HepG2 (cell line): ENCODE data around the gene EPC1. TPM values are rescaled to one million over a fixed set of nuclear protein-coding genes. Genes with fewer than 3 reads are reported as not detected.

Experiments
- ATAC-seq: fragments of 200-7000 bp; cut with Tn5 transposase; 3 replicates; pipeline ENCODE4 v1.9.1; 2020; ENCODE audit warnings: mild to moderate bottlenecking, moderate library complexity
- BruUV-seq: library from RNA; stranded (reverse); fragments of 400-500 nt; replicated peaks from 2 replicates; lab custom pipeline; 2021; lab: Mats Ljungman, UMichigan
- CTCF ChIA-PET: fragments of 300-600 bp; formaldehyde crosslinking; extraction: SDS; loops from one replicate; lab custom pipeline; 2021; ENCODE audit warnings: low total read pairs, inconsistent platforms, low intra/inter-chr PET ratio; lab: Yijun Ruan, JAX
- POLR2A ChIA-PET: fragments of 350-600 bp; sonication (Branson Sonifier 250); formaldehyde crosslinking; loops from one replicate; lab custom pipeline; 2020; ENCODE audit warnings: antibody characterized with exemption, inconsistent platforms; lab: Yijun Ruan, JAX
- DNase-seq: peaks from one replicate; pipeline ENCODE4 v3.0.0-alpha.2; 2015; ENCODE audit warnings: low spot score
- FAIRE-seq: peaks from 3 replicates; lab custom pipeline; 2011; peaks lifted over from hg19 to GRCh38; lab: Jason Lieb, UNC
- H2AFZ ChIP-seq: one replicate; pipeline ENCODE4 v1.6.1; 2011; ENCODE audit warnings: low read length, inconsistent platforms
- H3K27ac ChIP-seq: fragments of 300-600 bp; 3 replicates; pipeline ENCODE4 v1.8.0; 2011; ENCODE audit warnings: mixed run types, mild to moderate bottlenecking, mixed read lengths, low read length, inconsistent platforms; ENCODE audit not compliant: insufficient read depth; ENCODE audit errors: extremely low read length
- H3K27me3 ChIP-seq, 2 experiments: fragments of 200-600 bp in 1 of 2; 2 replicates in 1 of 2; 3 replicates in 1 of 2; pipeline versions ENCODE4 v1.6.0 to v1.8.0; 2011; ENCODE audit warnings: low read length in 2 of 2, mild to moderate bottlenecking in 2 of 2, moderate library complexity in 2 of 2, inconsistent platforms in 1 of 2; ENCODE audit not compliant: insufficient read depth in 2 of 2, control insufficient read depth in 1 of 2
- H3K36me3 ChIP-seq, 2 experiments: fragments of 200-600 bp in 1 of 2; replicated peaks in 1 of 2; 2 replicates in 1 of 2; 3 replicates in 1 of 2; pipeline versions ENCODE4 v1.5.1 to v1.8.0; 2011; ENCODE audit warnings: low read length in 2 of 2, inconsistent platforms in 1 of 2; ENCODE audit not compliant: insufficient read depth in 2 of 2, control insufficient read depth in 1 of 2
- H3K4me1 ChIP-seq: 2 replicates; pipeline ENCODE4 v1.5.1; 2012; ENCODE audit warnings: low read length, inconsistent platforms; ENCODE audit not compliant: insufficient read depth
- H3K4me2 ChIP-seq: 2 replicates; pipeline ENCODE4 v1.6.0; 2011; ENCODE audit warnings: low read depth, low read length, inconsistent platforms
- H3K4me3 ChIP-seq, 3 experiments: fragments of 200-600 bp in 1 of 3; sonication (generic), shearing (Covaris generic) in 1 of 3; replicated peaks in 1 of 3; 2 replicates each; pipeline ENCODE4 v1.5.1; 2011 to 2016; ENCODE audit warnings: low read length in 3 of 3, inconsistent platforms in 2 of 3, low read depth in 2 of 3, mild to moderate bottlenecking in 2 of 3, control low read depth in 1 of 3, mixed read lengths in 1 of 3; ENCODE audit not compliant: insufficient read depth in 1 of 3
- H3K79me2 ChIP-seq: one replicate; pipeline ENCODE4 v1.6.1; 2011; ENCODE audit warnings: low read length, inconsistent platforms; ENCODE audit not compliant: insufficient read depth
- H3K9ac ChIP-seq: 2 replicates; pipeline ENCODE4 v1.6.0; 2011; ENCODE audit warnings: mild to moderate bottlenecking, low read depth, low read length, inconsistent platforms; ENCODE audit not compliant: insufficient read depth
- H3K9me3 ChIP-seq: 2 replicates; pipeline ENCODE4 v1.5.1; 2012; ENCODE audit warnings: mild to moderate bottlenecking, low read length
- H4K20me1 ChIP-seq: 2 replicates; pipeline ENCODE4 v1.6.0; 2011; ENCODE audit warnings: inconsistent platforms, mild to moderate bottlenecking, low read length, moderate library complexity; ENCODE audit not compliant: insufficient read depth
- ARNTL ChIP-seq: sonication (generic); formaldehyde crosslinking; IDR thresholded peaks from 2 replicates; pipeline ENCODE4 v1.4.0; 2020; ENCODE audit warnings: mild to moderate bottlenecking, missing genetic modification reagents
- DMAP1 ChIP-seq: IDR thresholded peaks from 2 replicates; pipeline ENCODE4 v1.6.1; 2016
- FOXO1 ChIP-seq: sonication (generic); formaldehyde crosslinking; IDR thresholded peaks from 2 replicates; pipeline ENCODE4 v1.4.0; 2020; ENCODE audit warnings: missing genetic modification reagents
- MATR3 ChIP-seq: sonication (generic); formaldehyde crosslinking; IDR thresholded peaks from 2 replicates; pipeline ENCODE4 v1.4.0; 2020; ENCODE audit warnings: missing genetic modification reagents
- PHF5A ChIP-seq: IDR thresholded peaks from one replicate; pipeline ENCODE4 v1.6.1; 2018; ENCODE audit warnings: low read depth, missing genetic modification reagents; ENCODE audit not compliant: unreplicated experiment
- REPIN1 ChIP-seq: sonication (generic); formaldehyde crosslinking; IDR thresholded peaks from 2 replicates; pipeline ENCODE4 v1.8.0; 2022; ENCODE audit warnings: missing genetic modification reagents, low read depth, mild to moderate bottlenecking, borderline replicate concordance
- SALL2 ChIP-seq: sonication (generic); formaldehyde crosslinking; IDR thresholded peaks from 2 replicates; pipeline ENCODE4 v1.8.1; 2023; ENCODE audit warnings: mild to moderate bottlenecking, missing genetic modification reagents, inconsistent platforms
- SATB2 ChIP-seq: sonication (generic); formaldehyde crosslinking; IDR thresholded peaks from 2 replicates; pipeline ENCODE4 v1.5.0; 2020; ENCODE audit warnings: missing genetic modification reagents
- SMAD9 ChIP-seq: sonication (generic); formaldehyde crosslinking; IDR thresholded peaks from 2 replicates; pipeline ENCODE4 v1.5.1; 2020; ENCODE audit warnings: mild to moderate bottlenecking, missing genetic modification reagents
- ZNF12 ChIP-seq: sonication (generic); formaldehyde crosslinking; IDR thresholded peaks from 2 replicates; pipeline ENCODE4 v1.5.0; 2020; ENCODE audit warnings: missing genetic modification reagents
- ZNF232 ChIP-seq: sonication (generic); formaldehyde crosslinking; IDR thresholded peaks from 2 replicates; pipeline ENCODE4 v1.4.0; 2020; ENCODE audit warnings: missing genetic modification reagents, borderline replicate concordance
- ZNF496 ChIP-seq: sonication (generic); formaldehyde crosslinking; IDR thresholded peaks from 2 replicates; pipeline ENCODE4 v1.8.1; 2023; ENCODE audit warnings: mild to moderate bottlenecking, moderate library complexity, missing genetic modification reagents; ENCODE audit not compliant: insufficient replicate concordance
- ZNF563 ChIP-seq: sonication (generic); formaldehyde crosslinking; IDR thresholded peaks from 2 replicates; pipeline ENCODE4 v1.8.0; 2022; ENCODE audit warnings: mild to moderate bottlenecking, moderate library complexity, missing genetic modification reagents
- WGBS: methylation state at CpG from one replicate; pipeline ENCODE4 v1.1.6; 2017; ENCODE audit warnings: low lambda C conversion rate; 5-methylcytosine and 5-hydroxymethylcytosine counted together
- in situ Hi-C: cut with HindIII; loops from 2 replicates; pipeline ENCODE4 v1.10.0; 2017; ENCODE audit warnings: low pct_unique_long_range_greater_than_20kb; ENCODE audit not compliant: extremely low pct_ligation_motif_present
- intact Hi-C: fragments of 100-400 bp; cut with micrococcal nuclease; formaldehyde crosslinking; loops from one replicate; pipeline ENCODE4 v1.10.0; 2022; ENCODE audit not compliant: unreplicated experiment
- polyA plus RNA-seq, 8 experiments: library from polyadenylated mRNA; depleted of rRNA in 3 of 8; stranded (reverse) in 7 of 8; unstranded in 1 of 8; fragments of >200 nt; fragmentation: Illumina TruSeq in 4 of 8; extraction: Trizol in 4 of 8; gene quantifications; 2 replicates each; pipeline versions ENCODE4 v1.2.1 to v1.2.3, GENCODE V29; 2011 to 2016; ENCODE audit warnings: low read depth in 4 of 8, missing spikeins in 1 of 8, mixed read lengths in 1 of 8; ENCODE audit not compliant: insufficient read depth in 1 of 8
- total RNA-seq, 5 experiments: library from RNA; depleted of rRNA; stranded (reverse); fragments of >200 nt; fragmentation: Illumina TruSeq; extraction: Trizol; gene quantifications; 2 replicates each; pipeline ENCODE4 v1.2.3, GENCODE V29; 2016; ENCODE audit warnings: low read depth in 1 of 5

Gene EPC1
- total and polyA plus RNA-seq, 2 of the 13 experiments (the other 11 are each of a cell fraction or from before 2014, with no cell fraction given), result 28.7 to 44.2 TPM

GRCh38 chr10:32357056-32357735 is 10.2 kb upstream of the EPC1 start:
- FAIRE-seq, result no peak
- H3K9me3 ChIP-seq, result no peaks in the 10 kb centered on the region
- no peak for ATAC-seq
- DNase-seq, result no peak
- peaks cover 3% of the 10 kb centered on the region; the same call in 1 of the 2 replicates for H4K20me1 ChIP-seq
- POLR2A ChIA-PET, result no interaction called here
- intact Hi-C loops (no loop called here), in situ Hi-C loops (no loop called here)
- peaks cover 61% of the 10 kb centered on the region for H3K79me2 ChIP-seq
- H3K27ac ChIP-seq, result no peak overlapping the region
- TF ChIP-seq SALL2 (no peak), ZNF563 (CRISPR knock-in tag) (no peak), ARNTL (no peak), PHF5A (CRISPR knock-in tag) (no peak), MATR3 (no peak), REPIN1 (CRISPR knock-in tag) (no peak), ZNF496 (CRISPR knock-in tag) (no peak), DMAP1 (no peak), SMAD9 (no peak), ZNF12 (CRISPR knock-in tag) (no peak), FOXO1 (CRISPR knock-in tag) (no peak), ZNF232 (no peak), SATB2 (CRISPR knock-in tag) (no peak)
- H3K4me3 ChIP-seq, result no peak overlapping the region
- 97% methylated on average over 8 of the region's 8 CpGs for WGBS
- H3K9ac ChIP-seq, result no peak overlapping the region
- H2AFZ ChIP-seq, result no peak overlapping the region
- H3K27me3 ChIP-seq, result no peaks in the 10 kb centered on the region
- peaks cover 36% of the 10 kb centered on the region for H3K4me1 ChIP-seq
- BruUV-seq, result no TSS peak
- no peak overlapping the region for H3K4me2 ChIP-seq
- peaks cover 0 to 2% of the 10 kb centered on the region in 2 experiments; a peak in 1 of 5 replicates for H3K36me3 ChIP-seq
- CTCF ChIA-PET, result no interaction called here
